Endothelial cell (in vitro differentiated cells): ENCODE measurements around the gene KIF5B. TPM values are rescaled to one million over a fixed set of nuclear protein-coding genes. Genes with fewer than 3 reads are reported as not detected.

ENCODE experiments used
- DNase-seq: peaks from one replicate; pipeline ENCODE4 v3.0.0; 2021; ENCODE audit warnings: low spot score
- H3K27ac Mint-ChIP-seq: one replicate; pipeline ENCODE4 v1.8.0; 2021; ENCODE audit warnings: mixed read lengths, inconsistent platforms; ENCODE audit not compliant: unreplicated experiment
- H3K27me3 Mint-ChIP-seq: one replicate; pipeline ENCODE4 v1.8.0; 2021; ENCODE audit warnings: mild to moderate bottlenecking, moderate library complexity, mixed read lengths, inconsistent platforms; ENCODE audit not compliant: unreplicated experiment
- H3K36me3 Mint-ChIP-seq: one replicate; pipeline ENCODE4 v1.8.0; 2021; ENCODE audit warnings: mild to moderate bottlenecking, low read depth, mixed read lengths, inconsistent platforms; ENCODE audit not compliant: unreplicated experiment
- H3K4me1 Mint-ChIP-seq: one replicate; pipeline ENCODE4 v1.8.0; 2021; ENCODE audit warnings: mild to moderate bottlenecking, mixed read lengths, inconsistent platforms; ENCODE audit not compliant: unreplicated experiment
- H3K4me3 Mint-ChIP-seq: one replicate; pipeline ENCODE4 v1.8.0; 2021; ENCODE audit warnings: mild to moderate bottlenecking, mixed read lengths, inconsistent platforms; ENCODE audit not compliant: unreplicated experiment
- H3K9me3 Mint-ChIP-seq: one replicate; pipeline ENCODE4 v1.8.0; 2021; ENCODE audit warnings: mixed read lengths, inconsistent platforms; ENCODE audit not compliant: unreplicated experiment
- total RNA-seq: library from RNA; stranded (reverse); fragmentation: NEBNext Ultra II Directional; extraction: Animal tissue kit (Norgen Biotek cat#: 25700); gene quantifications from one replicate; pipeline ENCODE4 v1.2.1, GENCODE V29; 2021; ENCODE audit not compliant: unreplicated experiment
- TF ChIP-seq, protein P1 (sequence below): fragments of 200-600 bp; sonication (generic); IDR thresholded peaks from one replicate; pipeline ENCODE4 v1.5.0; 2021; ENCODE audit warnings: antibody characterized with exemption; ENCODE audit not compliant: unreplicated experiment

KIF5B gene
- total RNA-seq, 1 donor from 2014 or later: 102 TPM

DNA sequence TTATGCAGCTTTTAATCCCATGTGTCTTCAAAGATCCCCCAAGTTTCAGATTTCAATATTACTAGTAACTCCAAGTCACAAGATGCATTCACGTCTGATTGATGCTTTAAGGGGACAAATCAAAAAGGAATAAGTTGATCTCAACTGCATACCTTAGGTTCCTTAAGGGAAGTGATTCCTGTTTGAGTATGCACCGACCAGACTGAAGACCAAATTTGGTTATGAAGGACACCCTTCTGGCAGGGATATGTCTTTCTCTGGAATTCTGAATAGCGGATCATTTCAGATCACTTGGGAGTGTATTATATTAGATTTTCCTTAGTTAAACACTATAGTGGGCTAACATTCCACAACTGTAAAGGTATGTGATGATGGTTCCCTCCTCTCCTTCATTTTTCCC is 4.3 kb downstream of the KIF5B start:
- Mint-ChIP-seq H3K27me3 (peaks cover 6% of the 10 kb centered on the region), H3K9me3 (no peaks in the 10 kb centered on the region), H3K4me1 (peaks cover 63% of the 10 kb centered on the region), H3K4me3 (peak overlapping the region; percentile 51), H3K36me3 (peaks cover 15% of the 10 kb centered on the region), H3K27ac (peak overlapping the region; percentile 84)
- no peak for DNase-seq
- TF ChIP-seq, protein P1, sequence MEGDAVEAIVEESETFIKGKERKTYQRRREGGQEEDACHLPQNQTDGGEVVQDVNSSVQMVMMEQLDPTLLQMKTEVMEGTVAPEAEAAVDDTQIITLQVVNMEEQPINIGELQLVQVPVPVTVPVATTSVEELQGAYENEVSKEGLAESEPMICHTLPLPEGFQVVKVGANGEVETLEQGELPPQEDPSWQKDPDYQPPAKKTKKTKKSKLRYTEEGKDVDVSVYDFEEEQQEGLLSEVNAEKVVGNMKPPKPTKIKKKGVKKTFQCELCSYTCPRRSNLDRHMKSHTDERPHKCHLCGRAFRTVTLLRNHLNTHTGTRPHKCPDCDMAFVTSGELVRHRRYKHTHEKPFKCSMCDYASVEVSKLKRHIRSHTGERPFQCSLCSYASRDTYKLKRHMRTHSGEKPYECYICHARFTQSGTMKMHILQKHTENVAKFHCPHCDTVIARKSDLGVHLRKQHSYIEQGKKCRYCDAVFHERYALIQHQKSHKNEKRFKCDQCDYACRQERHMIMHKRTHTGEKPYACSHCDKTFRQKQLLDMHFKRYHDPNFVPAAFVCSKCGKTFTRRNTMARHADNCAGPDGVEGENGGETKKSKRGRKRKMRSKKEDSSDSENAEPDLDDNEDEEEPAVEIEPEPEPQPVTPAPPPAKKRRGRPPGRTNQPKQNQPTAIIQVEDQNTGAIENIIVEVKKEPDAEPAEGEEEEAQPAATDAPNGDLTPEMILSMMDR: no peak

DNA sequence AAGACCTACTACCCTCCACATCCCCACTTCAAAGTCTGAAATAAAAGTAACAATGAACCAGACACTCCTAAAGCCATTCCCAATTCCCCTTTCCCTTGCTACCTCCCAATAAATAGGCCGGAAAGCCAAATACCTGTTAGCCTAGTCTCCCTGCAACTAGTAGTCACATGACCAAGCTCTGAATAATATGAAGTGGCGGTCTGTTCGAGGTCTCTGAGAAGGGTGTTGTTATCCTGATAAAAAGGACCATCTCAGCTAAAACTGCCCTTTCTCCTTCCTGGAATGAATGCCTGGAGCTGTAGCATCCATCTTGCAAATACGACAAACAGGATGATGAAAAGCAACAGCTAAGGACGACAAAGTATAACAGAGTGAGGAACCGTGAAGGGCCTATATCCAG is 6.0 kb downstream of the KIF5B start:
- H3K9me3 Mint-ChIP-seq: no peaks in the 10 kb centered on the region
- H3K4me1 Mint-ChIP-seq: peaks cover 56% of the 10 kb centered on the region
- peaks cover 28% of the 10 kb centered on the region for H3K36me3 Mint-ChIP-seq
- TF ChIP-seq, protein P1: no peak
- H3K4me3 Mint-ChIP-seq: peak overlapping the region; percentile 45
- no peak for DNase-seq
- peaks cover 2% of the 10 kb centered on the region for H3K27me3 Mint-ChIP-seq
- H3K27ac Mint-ChIP-seq: peak overlapping the region; percentile 74

DNA sequence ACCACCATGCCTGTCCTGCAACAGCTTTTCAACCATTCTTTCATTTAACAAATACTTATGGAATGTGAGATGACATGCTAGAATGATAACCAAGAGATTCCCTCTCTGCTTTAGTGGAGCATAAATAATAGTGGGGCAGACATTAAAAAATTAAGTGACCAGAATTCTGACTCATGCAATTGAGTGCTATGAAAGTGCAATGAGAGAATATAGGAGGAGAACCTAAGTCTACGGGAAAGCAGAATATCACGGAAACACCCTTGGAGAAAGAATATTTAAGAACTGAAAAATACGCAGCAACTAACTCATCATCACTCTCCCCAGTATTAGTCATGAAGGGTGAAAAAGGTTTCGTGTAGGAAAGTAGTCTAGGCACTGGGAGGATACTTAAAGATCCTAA is 7.1 kb downstream of the KIF5B start:
- TF ChIP-seq, protein P1: no peak
- Mint-ChIP-seq H3K27me3 (no peaks in the 10 kb centered on the region), H3K9me3 (no peaks in the 10 kb centered on the region), H3K27ac (peak overlapping the region; percentile 44), H3K4me1 (peaks cover 51% of the 10 kb centered on the region), H3K36me3 (peaks cover 34% of the 10 kb centered on the region), H3K4me3 (no peak overlapping the region)
- no peak for DNase-seq

DNA sequence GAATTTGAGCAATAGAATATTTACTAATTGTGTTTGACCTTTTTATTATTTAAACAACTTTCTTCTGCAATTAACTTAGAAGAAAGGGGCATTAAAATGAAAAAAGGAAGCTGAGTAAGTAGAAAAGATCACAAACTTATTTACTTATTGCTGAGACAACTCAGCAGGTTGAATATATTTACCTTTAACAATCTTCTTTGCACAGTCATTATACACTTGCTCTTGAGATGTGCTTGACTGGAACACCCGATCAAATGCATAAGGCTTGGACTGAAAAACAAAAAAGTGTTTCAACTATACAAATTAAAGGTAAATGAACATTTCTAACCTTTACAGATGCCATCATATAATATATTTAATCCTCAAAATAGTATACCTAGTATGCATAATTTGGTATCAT is 7.9 kb downstream of the KIF5B start:
- Mint-ChIP-seq H3K27me3 (no peaks in the 10 kb centered on the region), H3K9me3 (no peaks in the 10 kb centered on the region), H3K4me3 (no peak overlapping the region), H3K27ac (peak overlapping the region; percentile 84), H3K4me1 (peaks cover 59% of the 10 kb centered on the region), H3K36me3 (peaks cover 39% of the 10 kb centered on the region)
- TF ChIP-seq, protein P1: no peak
- DNase-seq: no peak

DNA sequence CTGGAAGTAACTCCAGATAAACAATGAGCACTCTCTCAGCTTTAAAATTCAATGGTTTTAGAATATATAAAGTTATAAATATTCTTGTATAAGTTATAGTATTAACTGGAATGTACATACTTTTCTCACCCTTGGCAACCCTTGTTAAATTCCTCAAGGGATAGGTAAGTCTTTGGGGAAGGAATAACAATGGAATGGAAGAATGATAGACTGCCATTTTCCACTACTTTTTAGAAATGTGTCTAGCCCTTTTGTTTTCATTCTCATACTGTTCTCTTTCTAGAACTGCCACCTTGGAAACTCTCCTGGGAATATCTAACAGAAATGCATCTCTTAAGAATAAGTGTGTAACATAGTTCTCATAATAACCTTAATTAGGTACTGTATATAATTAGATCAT is 8.3 kb downstream of the KIF5B start:
- H3K36me3 Mint-ChIP-seq: peaks cover 39% of the 10 kb centered on the region
- DNase-seq: no peak
- peak overlapping the region; percentile 84 for H3K27ac Mint-ChIP-seq

More for the DNA sequence above, 8.3 kb downstream of the KIF5B start:
- no peaks in the 10 kb centered on the region for H3K27me3 Mint-ChIP-seq
- H3K9me3 Mint-ChIP-seq: no peaks in the 10 kb centered on the region
- TF ChIP-seq, protein P1: no peak
- no peak overlapping the region for H3K4me3 Mint-ChIP-seq
- peaks cover 61% of the 10 kb centered on the region for H3K4me1 Mint-ChIP-seq
